ENCODE measurements around the gene RNU1-3.
A peak's percentile ranks its signal among the peaks of the same experiment; 100 is the strongest.
"Not testable (repeated sequence)": the region's sequence is repeated elsewhere in the genome, so short reads cannot be mapped to it uniquely, and the experiment has no call there.

RNU1-3 gene

GRCh38 chr1:16646061-16646664 is 20.6 kb downstream of the RNU1-3 start:
- CTCF ChIA-PET: not testable (repeated sequence)

GRCh38 chr1:16645271-16646060 is 21.3 kb downstream of the RNU1-3 start:
- ChIA-PET POLR2A (interaction anchor here (0.6 kb wide), 1 partner anchor 349 kb away, joined by 3 read pairs; no protein-coding TSS in a partner anchor), CTCF (interaction anchor here (1.9 to 2.5 kb wide), 2 partner anchors 25 to 29 kb away, joined by 5 to 6 read pairs; no protein-coding TSS in a partner anchor)
- DNase-seq (ENCODE audit: extremely low spot score): not testable (repeated sequence)

More at GRCh38 chr1:16646061-16646664, 20.6 kb downstream of the RNU1-3 start:
- DNase-seq (ENCODE audit: extremely low spot score); POLR2A ChIA-PET: not testable (repeated sequence)

GRCh38 chr1:16644482-16645270 is 22.1 kb downstream of the RNU1-3 start:
- POLR2A ChIA-PET: not testable (repeated sequence)
- peak; percentile 100 for DNase-seq (ENCODE audit: extremely low spot score)
- CTCF ChIA-PET: interaction anchor here (1.0 to 2.5 kb wide), 4 partner anchors 9 to 65 kb away, joined by 3 to 6 read pairs (median 4); no protein-coding TSS in a partner anchor
- TF ChIP-seq CTCF (IDR thresholded peaks at IDR 0.05; ENCODE audit: control extremely low read depth, extremely low read depth, low read depth, missing control alignments): peak; percentile 48

GRCh38 chr1:16644193-16644481 is 22.6 kb downstream of the RNU1-3 start:
- ChIA-PET CTCF (interaction anchor here (1.0 to 2.5 kb wide), 4 partner anchors 8 to 65 kb away, joined by 3 to 6 read pairs (median 4); no protein-coding TSS in a partner anchor), POLR2A (no interaction called here)
- DNase-seq (ENCODE audit: extremely low spot score): no peak
- no peak for TF ChIP-seq CTCF (IDR thresholded peaks at IDR 0.05; ENCODE audit: control extremely low read depth, extremely low read depth, low read depth, missing control alignments)

GRCh38 chr1:16643476-16644192 is 23.1 kb downstream of the RNU1-3 start:
- POLR2A ChIA-PET; DNase-seq (ENCODE audit: extremely low spot score): not testable (repeated sequence)

GRCh38 chr1:16643001-16643411 is 23.7 kb downstream of the RNU1-3 start:
- CTCF ChIA-PET: interaction anchor here (0.6 to 2.5 kb wide), 2 partner anchors 22 to 30 kb away, joined by 3 to 6 read pairs; no protein-coding TSS in a partner anchor
- POLR2A ChIA-PET; DNase-seq (ENCODE audit: extremely low spot score): not testable (repeated sequence)

More at GRCh38 chr1:16643476-16644192, 23.1 kb downstream of the RNU1-3 start:
- CTCF ChIA-PET: interaction anchor here (0.6 to 2.5 kb wide), 5 partner anchors 8 to 66 kb away, joined by 3 to 6 read pairs (median 3); no protein-coding TSS in a partner anchor

- POLR2A ChIA-PET; DNase-seq (ENCODE audit: extremely low spot score): not testable (repeated sequence)
- CTCF ChIA-PET: interaction anchor here (1.2 to 2.5 kb wide), 5 partner anchors 11 to 246 kb away, joined by 3 to 9 read pairs (median 4); no protein-coding TSS in a partner anchor
Observed at GRCh38 chr1:16642025-16642966, 24.5 kb downstream of the RNU1-3 start.

GRCh38 chr1:16641159-16641975 is 25.4 kb downstream of the RNU1-3 start:
- CTCF ChIA-PET: interaction anchor here (1.1 to 2.3 kb wide), 5 partner anchors 10 to 247 kb away, joined by 3 to 9 read pairs (median 4); no protein-coding TSS in a partner anchor
- DNase-seq (ENCODE audit: extremely low spot score); POLR2A ChIA-PET: not testable (repeated sequence)

- POLR2A ChIA-PET: not testable (repeated sequence)
- CTCF ChIA-PET: interaction anchor here (0.9 to 1.4 kb wide), 2 partner anchors 16 to 18 kb away, joined by 3 to 4 read pairs; no protein-coding TSS in a partner anchor
Observed at GRCh38 chr1:16639091-16640031, 27.4 kb downstream of the RNU1-3 start.

GRCh38 chr1:16637941-16638778 is 28.6 kb downstream of the RNU1-3 start:
- POLR2A ChIA-PET; DNase-seq (ENCODE audit: extremely low spot score): not testable (repeated sequence)
- CTCF ChIA-PET: interaction anchor here (0.9 to 1.6 kb wide), 4 partner anchors 13 to 17 kb away, joined by 3 to 4 read pairs (median 4); no protein-coding TSS in a partner anchor

More at GRCh38 chr1:16639091-16640031, 27.4 kb downstream of the RNU1-3 start:
- DNase-seq (ENCODE audit: extremely low spot score): not testable (repeated sequence)
